Measurements from ENCODE around the gene HOXA1.
"Not testable (repeated sequence)": the region's sequence is repeated elsewhere in the genome, so short reads cannot be mapped to it uniquely, and the experiment has no call there.

GRCh38 chr7:27045972-27046371 lies 49.8 kb downstream of the HOXA1 start:
- TF ChIP-seq CTCF (IDR thresholded peaks at IDR 0.05); POLR2AphosphoS5 (IDR thresholded peaks at IDR 0.05); POLR2A (IDR thresholded peaks at IDR 0.05; ENCODE audit: low read depth): not testable (repeated sequence)

Measured in esophagus muscularis mucosa (tissue), 3 donors.